C4-2B (cell line): ENCODE results near the gene MTG2.

Experiments used
- H3K27ac ChIP-seq: fragments of 450-650 bp; 2 replicates; pipeline ENCODE4 v1.5.1; 2017
- CTCF ChIP-seq: fragments of 450-650 bp; conservative IDR thresholded peaks from 2 replicates; pipeline ENCODE4 v1.5.1; 2017; ENCODE audit warnings: mild to moderate bottlenecking
- ZFX ChIP-seq: fragments of 450-650 bp; IDR thresholded peaks from 2 replicates; pipeline ENCODE4 v1.6.1; 2017

The MTG2 gene

GRCh38 chr20:62182469-62183425 lies at the start of gene MTG2:
Gene MTG2, plus strand, starts transcription at chr20:62183028. Its CDS starts 10,393 bp downstream, at chr20:62193421.
- TF ChIP-seq CTCF (no peak), ZFX (peak; percentile 92; the same call in 1 of the 2 replicates)
- peak within 1 kb of the TSS; percentile 85 for H3K27ac ChIP-seq

- TF ChIP-seq CTCF (no peak), ZFX (no peak)
- H3K27ac ChIP-seq, result no peak overlapping the region
Observed at GRCh38 chr20:62133051-62133845, 49.6 kb upstream of the MTG2 start.

GRCh38 chr20:62133864-62134263 lies 49.0 kb upstream of the MTG2 start:
- TF ChIP-seq ZFX (no peak), CTCF (no peak)
- H3K27ac ChIP-seq, result no peak overlapping the region

- H3K27ac ChIP-seq, result no peak overlapping the region
- TF ChIP-seq ZFX (no peak), CTCF (no peak)
Observed at GRCh38 chr20:62134735-62135231, 48.0 kb upstream of the MTG2 start.

GRCh38 chr20:62135573-62136266 lies 47.1 kb upstream of the MTG2 start:
- no peak overlapping the region for H3K27ac ChIP-seq
- TF ChIP-seq ZFX (no peak), CTCF (no peak)

- H3K27ac ChIP-seq, result no peak overlapping the region
- TF ChIP-seq CTCF (peak; percentile 93), ZFX (no peak)
Observed at GRCh38 chr20:62136283-62137091, 46.3 kb upstream of the MTG2 start.
